Lower leg skin (tissue), 4 donors: ENCODE results near the gene LEF1. TPM values are rescaled to one million over a fixed set of nuclear protein-coding genes. Genes with fewer than 3 reads are reported as not detected.

Experiments
- DNase-seq, 2 donors: peaks; one replicate each; pipeline ENCODE4 v3.0.0-alpha.2; 2019; ENCODE audit warnings: low spot score in 2 of 2
- H3K4me3 ChIP-seq: fragments of 200-600 bp; sonication (generic); 2 replicates; pipeline ENCODE4 v1.5.1; 2017; ENCODE audit warnings: mild to moderate bottlenecking, low read depth; ENCODE audit not compliant: poor library complexity, severe bottlenecking
- CTCF ChIP-seq, 3 donors: fragments of 450-650 bp; IDR thresholded peaks; one replicate each; pipeline ENCODE4 v1.5.1; 2016; ENCODE audit warnings: antibody characterized with exemption in 3 of 3, mild to moderate bottlenecking in 3 of 3, moderate library complexity in 2 of 3
- POLR2A ChIP-seq, 2 donors: fragments of 450-650 bp; IDR thresholded peaks; one replicate each; pipeline ENCODE4 v1.6.1; 2016 to 2017; ENCODE audit warnings: antibody characterized with exemption in 2 of 2, mild to moderate bottlenecking in 1 of 2, moderate library complexity in 1 of 2
- WGBS, 2 donors: methylation state at CpG; one replicate each; pipeline ENCODE4 v1.1.5; 2018; 5-methylcytosine and 5-hydroxymethylcytosine counted together
- intact Hi-C: fragments of 100-400 bp; cut with DNase I; formaldehyde crosslinking; loops from one replicate; pipeline ENCODE4 v1.15.0; 2023; ENCODE audit warnings: low total_unique reads
- total RNA-seq, 4 donors: library from RNA; depleted of rRNA; stranded (reverse); fragments of >200 nt; gene quantifications; one replicate each; pipeline ENCODE4 v1.1.0, GENCODE V29; 2016

LEF1 gene
- total RNA-seq, 4 donors from 2014 or later = 1.7 to 17.8 (median 7.8) TPM

DNA sequence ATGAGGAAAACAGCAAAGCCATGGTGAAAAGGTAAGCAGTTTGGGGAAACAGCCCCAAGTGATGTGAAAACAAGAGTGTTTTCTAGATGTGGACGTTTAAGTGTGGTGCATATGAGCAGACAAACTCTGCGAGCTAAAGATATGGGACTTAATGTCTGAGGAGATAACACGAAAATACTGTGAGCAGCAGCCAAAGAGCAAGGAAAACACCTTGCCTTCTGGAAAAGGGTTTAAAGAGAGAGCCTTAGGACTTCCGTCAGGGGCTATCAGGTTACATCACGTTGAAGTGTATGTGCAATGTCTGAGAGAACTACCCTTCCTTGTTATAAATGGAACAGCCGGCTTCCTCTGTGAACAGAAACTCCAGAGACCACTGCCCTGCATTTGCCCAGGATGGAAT is 54.2 kb downstream of the LEF1 start:
- 72 to 73% methylated on average over 6 of the region's 6 CpGs for WGBS, 2 donors
- DNase-seq = no peak
- intact Hi-C loops = no loop called here
- no peak for TF ChIP-seq POLR2A (IDR thresholded peaks at IDR 0.05)
- TF ChIP-seq CTCF (IDR thresholded peaks at IDR 0.05) = no peak
- no peak overlapping the region for H3K4me3 ChIP-seq

DNA sequence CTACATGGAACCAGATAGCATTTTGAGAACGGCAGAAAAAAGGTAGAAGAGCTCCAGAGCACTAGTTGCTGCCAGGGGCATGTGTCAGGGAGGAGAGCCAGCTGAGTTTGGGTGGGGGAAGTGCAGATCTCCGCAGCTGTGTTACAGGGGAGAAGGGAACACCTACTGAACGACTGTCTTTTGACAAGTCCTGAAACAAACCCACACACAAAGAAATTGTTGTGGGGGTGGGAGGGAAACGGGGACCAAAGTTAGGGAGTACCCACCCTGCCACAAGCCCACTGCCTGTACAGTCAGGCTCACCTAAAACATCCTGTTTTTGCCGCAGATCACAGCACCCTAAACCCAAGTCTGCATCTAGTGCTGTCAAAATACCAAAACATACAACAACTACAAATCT is 55.5 kb downstream of the LEF1 start:
- TF ChIP-seq POLR2A (IDR thresholded peaks at IDR 0.05) = no peak
- TF ChIP-seq CTCF (IDR thresholded peaks at IDR 0.05) = no peak
- intact Hi-C loops = no loop called here
- WGBS, 2 donors = 21 to 26% methylated on average over 5 of the region's 5 CpGs
- no peak for DNase-seq
- no peak overlapping the region for H3K4me3 ChIP-seq

- no peak for TF ChIP-seq POLR2A (IDR thresholded peaks at IDR 0.05)
- TF ChIP-seq CTCF (IDR thresholded peaks at IDR 0.05) = no peak
- no peak for DNase-seq
- no peak overlapping the region for H3K4me3 ChIP-seq
- intact Hi-C loops = no loop called here
- WGBS, 2 donors = 92 to 95% methylated on average over 4 of the region's 4 CpGs
Measured at GRCh38 chr4:108111781-108112180, 57.0 kb downstream of the LEF1 start.

DNA sequence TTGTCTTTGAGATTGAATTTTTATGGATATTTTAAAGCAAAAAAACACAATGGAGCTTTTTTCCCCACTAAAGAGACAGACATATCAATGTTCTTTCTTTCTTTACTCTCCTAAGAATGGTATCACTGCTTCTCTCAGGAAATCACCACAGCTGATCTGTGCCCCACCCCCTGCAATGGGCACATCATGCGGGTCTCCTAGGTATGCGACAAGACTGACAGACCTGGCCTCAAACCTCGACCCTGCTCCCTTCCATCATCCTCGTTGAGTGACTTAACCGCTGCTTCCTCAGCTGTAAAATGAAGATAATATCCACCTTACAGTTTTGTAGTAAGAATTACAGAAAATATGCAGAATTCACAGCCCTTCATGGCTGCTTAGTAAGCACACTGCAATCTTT is 58.3 kb downstream of the LEF1 start:
- WGBS, 2 donors = 69 to 82% methylated on average over 5 of the region's 5 CpGs
- DNase-seq = no peak
- no peak overlapping the region for H3K4me3 ChIP-seq
- intact Hi-C loops = no loop called here
- no peak for TF ChIP-seq CTCF (IDR thresholded peaks at IDR 0.05)

DNA sequence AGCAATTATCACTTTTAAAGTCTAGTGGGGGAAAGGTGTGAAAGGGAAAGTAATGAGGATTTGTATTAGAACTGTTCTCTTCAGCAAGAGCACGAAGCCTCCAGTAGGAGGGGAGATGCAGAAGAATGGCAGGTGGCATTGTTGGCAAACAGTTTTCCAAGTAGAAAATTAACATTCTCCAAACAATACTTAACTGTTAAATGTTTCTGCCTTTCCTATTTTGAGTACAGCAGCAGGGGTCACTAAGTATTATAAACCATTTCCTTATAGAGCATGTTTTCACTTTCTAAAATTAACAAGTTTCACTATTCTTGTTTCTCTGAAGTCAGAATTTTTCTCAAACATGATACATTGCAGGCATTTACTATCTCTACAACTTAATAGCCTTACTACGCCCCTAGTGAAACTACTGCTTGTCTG is 58.7 kb downstream of the LEF1 start:
- WGBS, 2 donors = 86 to 91% methylated on average over 2 of the region's 2 CpGs
- no peak for TF ChIP-seq POLR2A (IDR thresholded peaks at IDR 0.05)
- TF ChIP-seq CTCF (IDR thresholded peaks at IDR 0.05) = no peak
- intact Hi-C loops = no loop called here
- no peak for DNase-seq
- no peak overlapping the region for H3K4me3 ChIP-seq

DNA sequence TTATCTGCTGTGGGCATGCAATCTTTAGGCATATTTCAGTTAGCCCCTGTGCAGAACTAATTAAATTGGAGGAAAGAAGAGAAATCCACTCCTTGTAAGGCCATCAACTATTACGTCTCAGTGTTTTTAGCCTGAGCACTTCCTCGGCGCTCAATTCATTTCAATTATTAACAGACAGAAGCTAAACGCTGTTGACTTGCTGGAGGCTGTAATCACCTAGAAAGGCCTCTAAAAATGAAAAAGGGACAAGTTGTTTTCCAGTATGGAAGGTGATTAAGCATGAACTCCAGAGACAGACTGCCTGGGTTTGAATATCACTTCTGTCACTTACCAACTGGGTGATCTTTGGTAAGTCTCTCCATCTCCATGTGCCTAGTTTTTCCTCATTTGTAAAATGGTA is 59.6 kb downstream of the LEF1 start:
- TF ChIP-seq CTCF (IDR thresholded peaks at IDR 0.05) (no peak), POLR2A (IDR thresholded peaks at IDR 0.05) (no peak)
- WGBS, 2 donors = 83 to 91% methylated on average over 4 of the region's 4 CpGs

More for the DNA sequence above, 59.6 kb downstream of the LEF1 start:
- intact Hi-C loops = no loop called here
- no peak for DNase-seq
- no peak overlapping the region for H3K4me3 ChIP-seq
